DOHH2 (cell line): Measurements from ENCODE around the gene PARP16.

Experiments
- EZH2phosphoT487 ChIP-seq: fragments of 200-600 bp; sonication (generic); IDR thresholded peaks from 2 replicates; pipeline ENCODE4 v1.6.1; 2017; ENCODE audit warnings: borderline replicate concordance, mild to moderate bottlenecking, antibody characterized with exemption, low read length, moderate library complexity, mixed read lengths
- TF ChIP-seq, protein P1 (sequence below): fragments of 200-600 bp; sonication (generic); IDR thresholded peaks from one replicate; pipeline ENCODE4 v1.5.1; 2014; ENCODE audit warnings: antibody characterized with exemption, mild to moderate bottlenecking, low read depth, low read length; ENCODE audit not compliant: poor library complexity, severe bottlenecking

DNA sequence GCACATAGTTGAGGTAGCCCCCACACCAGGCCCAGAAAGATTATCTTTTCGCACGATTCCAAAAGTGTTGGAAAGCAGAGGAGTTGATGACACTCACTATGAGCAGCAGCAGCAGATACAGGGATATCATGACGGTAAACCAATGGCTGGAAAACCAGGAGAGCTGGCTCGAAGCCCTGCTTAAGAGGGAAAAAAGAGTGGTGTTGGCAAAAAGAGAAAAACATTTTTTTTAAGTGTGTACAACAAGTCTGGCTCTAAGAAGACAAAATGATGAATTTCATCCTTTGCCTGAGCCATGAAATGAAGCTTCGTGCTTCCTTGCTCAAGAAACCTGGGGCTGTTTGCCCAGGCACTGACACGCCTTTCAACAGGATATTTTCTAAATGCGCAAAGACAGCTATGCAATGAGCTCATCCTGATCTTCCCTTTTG lies 27.3 kb downstream of the PARP16 start:
- TF ChIP-seq, protein P1, sequence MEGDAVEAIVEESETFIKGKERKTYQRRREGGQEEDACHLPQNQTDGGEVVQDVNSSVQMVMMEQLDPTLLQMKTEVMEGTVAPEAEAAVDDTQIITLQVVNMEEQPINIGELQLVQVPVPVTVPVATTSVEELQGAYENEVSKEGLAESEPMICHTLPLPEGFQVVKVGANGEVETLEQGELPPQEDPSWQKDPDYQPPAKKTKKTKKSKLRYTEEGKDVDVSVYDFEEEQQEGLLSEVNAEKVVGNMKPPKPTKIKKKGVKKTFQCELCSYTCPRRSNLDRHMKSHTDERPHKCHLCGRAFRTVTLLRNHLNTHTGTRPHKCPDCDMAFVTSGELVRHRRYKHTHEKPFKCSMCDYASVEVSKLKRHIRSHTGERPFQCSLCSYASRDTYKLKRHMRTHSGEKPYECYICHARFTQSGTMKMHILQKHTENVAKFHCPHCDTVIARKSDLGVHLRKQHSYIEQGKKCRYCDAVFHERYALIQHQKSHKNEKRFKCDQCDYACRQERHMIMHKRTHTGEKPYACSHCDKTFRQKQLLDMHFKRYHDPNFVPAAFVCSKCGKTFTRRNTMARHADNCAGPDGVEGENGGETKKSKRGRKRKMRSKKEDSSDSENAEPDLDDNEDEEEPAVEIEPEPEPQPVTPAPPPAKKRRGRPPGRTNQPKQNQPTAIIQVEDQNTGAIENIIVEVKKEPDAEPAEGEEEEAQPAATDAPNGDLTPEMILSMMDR: no peak
- TF ChIP-seq EZH2phosphoT487: no peak
